HCT116 (cell line): ENCODE results near the gene TIAM1. TPM values are rescaled to one million over a fixed set of nuclear protein-coding genes. Genes with fewer than 3 reads are reported as not detected.

Experiments used
- ATAC-seq: fragments of 200-7000 bp; cut with Tn5 transposase; 2 replicates; pipeline ENCODE4 v1.9.1; 2020; ENCODE audit warnings: mild to moderate bottlenecking, moderate library complexity
- BruUV-seq: library from RNA; stranded (reverse); fragments of 400-500 nt; replicated peaks from 2 replicates; lab custom pipeline; 2021; lab: Mats Ljungman, UMichigan
- CTCF ChIA-PET: fragments of 300-600 bp; sonication (Branson Sonifier 250); formaldehyde crosslinking; loops from one replicate; lab custom pipeline; 2021; ENCODE audit warnings: antibody characterized with exemption; lab: Charles Lee
- POLR2A ChIA-PET: fragments of 300-600, 350-600 bp; sonication (Branson Sonifier 250); formaldehyde crosslinking; loops from one replicate; lab custom pipeline; 2021; ENCODE audit warnings: antibody characterized with exemption; lab: Charles Lee
- RAD21 ChIA-PET, 2 experiments: fragments of 300-600 bp; sonication (Branson Sonifier 250); formaldehyde crosslinking; loops; one replicate each; lab custom pipeline; 2023; ENCODE audit warnings: low total read pairs in 2 of 2; ENCODE audit not compliant: uncharacterized antibody in 2 of 2, unreplicated experiment in 2 of 2, low non-redundant PET in 1 of 2; lab: Charles Lee
- DNase-seq: peaks from one replicate; pipeline ENCODE4 v3.0.0-alpha.2; 2010; ENCODE audit warnings: low read depth, low spot score
- H2AFZ ChIP-seq: fragments of 200-600 bp; shearing (Covaris generic), sonication (generic); 2 replicates; pipeline ENCODE4 v1.6.1; 2017; ENCODE audit warnings: low read depth, mixed run types, mixed read lengths, antibody characterized with exemption, low read length; ENCODE audit not compliant: poor library complexity, severe bottlenecking
- H3K27ac ChIP-seq: 2 replicates; pipeline ENCODE4 v1.5.1; 2012; ENCODE audit warnings: low read depth, low read length
- H3K27me3 ChIP-seq: fragments of 200-600 bp; sonication (generic); 2 replicates; pipeline ENCODE4 v1.6.1; 2016; ENCODE audit warnings: mixed run types, low read length, mixed read lengths; ENCODE audit not compliant: insufficient read depth
- H3K36me3 ChIP-seq, 2 experiments: fragments of 200-500 bp in 1 of 2; fragments of 200-600 bp in 1 of 2; sonication (Bioruptor generic) in 1 of 2; sonication (generic) in 1 of 2; 2 replicates each; pipeline versions ENCODE4 v1.5.1 to v1.6.1; 2014 to 2016; ENCODE audit warnings: low read length in 2 of 2, inconsistent platforms in 1 of 2, mixed read lengths in 1 of 2, mixed run types in 1 of 2; ENCODE audit not compliant: insufficient read depth in 2 of 2, control insufficient read depth in 1 of 2
- H3K4me1 ChIP-seq, 2 experiments: fragments of 200-600 bp in 1 of 2; sonication (generic) in 1 of 2; 2 replicates each; pipeline versions ENCODE4 v1.5.1 to v1.6.1; 2012 to 2017; ENCODE audit warnings: low read length in 2 of 2, inconsistent platforms in 1 of 2, mild to moderate bottlenecking in 1 of 2, mixed read lengths in 1 of 2, mixed run types in 1 of 2, moderate library complexity in 1 of 2; ENCODE audit not compliant: insufficient read depth in 2 of 2, control insufficient read depth in 1 of 2
- H3K4me2 ChIP-seq: fragments of 200-600 bp; sonication (generic); 2 replicates; pipeline ENCODE4 v1.6.1; 2017; ENCODE audit warnings: mixed run types, low read length, mixed read lengths
- H3K4me3 ChIP-seq, 2 experiments: fragments of 200-600 bp in 1 of 2; sonication (generic) in 1 of 2; replicated peaks in 1 of 2; 2 replicates each; pipeline ENCODE4 v1.5.1; 2011 to 2016; ENCODE audit warnings: low read length in 2 of 2, control low read depth in 1 of 2, low read depth in 1 of 2, mild to moderate bottlenecking in 1 of 2, mixed read lengths in 1 of 2, mixed run types in 1 of 2
- H3K79me2 ChIP-seq: fragments of 200-600 bp; sonication (generic); 2 replicates; pipeline ENCODE4 v1.6.1; 2017; ENCODE audit warnings: mild to moderate bottlenecking, mixed run types, low read length, moderate library complexity, mixed read lengths; ENCODE audit not compliant: insufficient read depth
- H3K9ac ChIP-seq: fragments of 200-600 bp; sonication (generic); 2 replicates; pipeline ENCODE4 v1.6.1; 2016; ENCODE audit warnings: low read length, mixed read lengths
- H3K9me2 ChIP-seq: fragments of 200-600 bp; sonication (generic), shearing (Covaris generic); 2 replicates; pipeline ENCODE4 v1.6.1; 2017; ENCODE audit warnings: mixed run types, mild to moderate bottlenecking, moderate library complexity; ENCODE audit not compliant: insufficient read depth
- H3K9me3 ChIP-seq, 2 experiments: fragments of 200-500 bp in 1 of 2; fragments of 200-600 bp in 1 of 2; sonication (Bioruptor generic) in 1 of 2; sonication (generic) in 1 of 2; 2 replicates each; pipeline ENCODE4 v1.6.1; 2014 to 2017; ENCODE audit warnings: low read length in 2 of 2, mixed read lengths in 2 of 2, inconsistent platforms in 1 of 2, low read depth in 1 of 2, mild to moderate bottlenecking in 1 of 2, mixed run types in 1 of 2, moderate library complexity in 1 of 2; ENCODE audit not compliant: control insufficient read depth in 1 of 2, insufficient read depth in 1 of 2
- H4K20me1 ChIP-seq: fragments of 200-600 bp; sonication (generic), shearing (Covaris generic); 2 replicates; pipeline ENCODE4 v1.6.1; 2017; ENCODE audit warnings: mixed run types, mild to moderate bottlenecking, moderate library complexity; ENCODE audit not compliant: insufficient read depth
- ATF3 ChIP-seq: IDR thresholded peaks from 2 replicates; pipeline ENCODE4 v1.6.1; 2012
- CTCF ChIP-seq, 3 experiments: fragments of 200-600 bp in 1 of 3; sonication (generic) in 1 of 3; IDR thresholded peaks in 2 of 3; conservative IDR thresholded peaks in 1 of 3; 2 replicates each; pipeline ENCODE4 v1.5.1; 2012 to 2017; ENCODE audit warnings: low read depth in 2 of 3, low read length in 2 of 3, antibody characterized with exemption in 1 of 3, borderline replicate concordance in 1 of 3, control low read depth in 1 of 3, mild to moderate bottlenecking in 1 of 3, mixed read lengths in 1 of 3, mixed run types in 1 of 3, moderate library complexity in 1 of 3; ENCODE audit not compliant: insufficient read depth in 1 of 3
- EGR1 ChIP-seq: IDR thresholded peaks from 2 replicates; pipeline ENCODE4 v1.6.1; 2012; ENCODE audit warnings: low read depth
- ELF1 ChIP-seq: IDR thresholded peaks from 2 replicates; pipeline ENCODE4 v1.6.1; 2012; ENCODE audit warnings: low read depth, borderline replicate concordance
- EZH2 ChIP-seq: fragments of 200-600 bp; sonication (generic); IDR thresholded peaks from 2 replicates; pipeline ENCODE4 v1.6.1; 2017; ENCODE audit warnings: antibody characterized with exemption, mixed run types
- FOSL1 ChIP-seq: IDR thresholded peaks from 2 replicates; pipeline ENCODE4 v1.6.1; 2012; ENCODE audit warnings: low read depth
- JUND ChIP-seq: IDR thresholded peaks from 2 replicates; pipeline ENCODE4 v1.6.1; 2012
- MAX ChIP-seq: IDR thresholded peaks from 2 replicates; pipeline ENCODE4 v1.6.1; 2012
- POLR2AphosphoS5 ChIP-seq: IDR thresholded peaks from 2 replicates; pipeline ENCODE4 v1.6.1; 2011; ENCODE audit warnings: mild to moderate bottlenecking, low read depth, low read length, moderate library complexity
- RAD21 ChIP-seq: IDR thresholded peaks from 2 replicates; pipeline ENCODE4 v1.6.1; 2012; ENCODE audit warnings: low read depth, mild to moderate bottlenecking
- REST ChIP-seq: IDR thresholded peaks from 2 replicates; pipeline ENCODE4 v1.6.1; 2012; ENCODE audit warnings: low read depth
- SIN3A ChIP-seq: IDR thresholded peaks from 2 replicates; pipeline ENCODE4 v1.6.1; 2012; ENCODE audit warnings: low read depth
- TCF7L2 ChIP-seq: IDR thresholded peaks from 2 replicates; pipeline ENCODE4 v1.7.0; 2011; ENCODE audit warnings: borderline replicate concordance, inconsistent platforms; ENCODE audit not compliant: insufficient read depth, insufficient read length; ENCODE audit errors: extremely low read depth
- YY1 ChIP-seq: IDR thresholded peaks from 2 replicates; pipeline ENCODE4 v1.6.1; 2011; ENCODE audit warnings: low read length, low read depth, moderate library complexity, mild to moderate bottlenecking; ENCODE audit not compliant: insufficient replicate concordance; ENCODE audit errors: extremely low read depth
- ZBTB33 ChIP-seq: IDR thresholded peaks from 2 replicates; pipeline ENCODE4 v1.6.1; 2011; ENCODE audit warnings: mild to moderate bottlenecking, low read length, moderate library complexity; ENCODE audit not compliant: insufficient replicate concordance; ENCODE audit errors: extremely low read depth
- ZNF274 ChIP-seq: fragments of 200-500 bp; sonication (Bioruptor generic); IDR thresholded peaks from 2 replicates; pipeline ENCODE4 v1.6.1; 2014; ENCODE audit warnings: mild to moderate bottlenecking, low read depth, low read length, inconsistent platforms
- intact Hi-C: fragments of 100-400 bp; cut with micrococcal nuclease; formaldehyde crosslinking; loops from 2 replicates; pipeline ENCODE4 v1.10.0; 2022
- total RNA-seq: library from RNA; stranded (reverse); gene quantifications from one replicate; pipeline ENCODE4 v1.2.1, GENCODE V29; 2021; ENCODE audit not compliant: unreplicated experiment

The TIAM1 gene
- total RNA-seq, 1 experiment from 2014 or later = 47.8 TPM

GRCh38 chr21:31289702-31290101, 54.4 kb downstream of the TIAM1 start:
- no peak for DNase-seq
- no TSS peak for BruUV-seq
- H2AFZ ChIP-seq = no peak overlapping the region
- no peak overlapping the region for H3K9ac ChIP-seq
- H3K9me2 ChIP-seq = no peaks in the 10 kb centered on the region
- no peaks in the 10 kb centered on the region for H3K27me3 ChIP-seq
- no peaks in the 10 kb centered on the region for H3K36me3 ChIP-seq
- ChIA-PET CTCF (no interaction called here), RAD21 (no interaction called here), POLR2A (no interaction called here)
- no peak overlapping the region for H3K4me2 ChIP-seq
- H3K4me1 ChIP-seq = peaks cover 23 to 40% of the 10 kb centered on the region in 2 experiments
- no peak overlapping the region for H3K27ac ChIP-seq
- H3K79me2 ChIP-seq = no peaks in the 10 kb centered on the region
- intact Hi-C loops = no loop called here
- no peak for ATAC-seq
- H3K4me3 ChIP-seq = no peak overlapping the region
- TF ChIP-seq ZNF274 (no peak), RAD21 (no peak), POLR2AphosphoS5 (no peak), EGR1 (no peak), SIN3A (no peak), JUND (no peak), CTCF (IDR thresholded peaks at IDR 0.05 in 2 of 3, conservative IDR thresholded peaks at IDR 0.05 in 1 of 3; ENCODE audit: borderline replicate concordance in 1 of 3, insufficient read depth in 1 of 3, low read depth in 2 of 3, low read length in 2 of 3) (no peak), FOSL1 (no peak), TCF7L2 (no peak), ZBTB33 (no peak), ELF1 (no peak), REST (no peak), EZH2 (no peak), ATF3 (no peak), YY1 (no peak), MAX (no peak)
- H3K9me3 ChIP-seq = 0 out of 4 replicates have a peak, but pooled peaks cover 0 to 7% of the 10 kb centered on the region in 2 experiments
- H4K20me1 ChIP-seq = no peaks in the 10 kb centered on the region
